Smooth muscle cell of the brain vasculature (primary cell): ENCODE results near the gene GABRR2.
"Not testable (repeated sequence)": the region's sequence is repeated elsewhere in the genome, so short reads cannot be mapped to it uniquely, and the experiment has no call there.

Experiments
- DNase-seq: peaks from one replicate; pipeline ENCODE4 v3.0.0-alpha.2; 2012; ENCODE audit warnings: low read depth, low spot score

The GABRR2 gene

GRCh38 chr6:89258912-89259311 lies 56.2 kb downstream of the GABRR2 start:
- no peak for DNase-seq

- no peak for DNase-seq
These were observed 57.3 kb downstream of the GABRR2 start for GRCh38 chr6:89257781-89258180.

GRCh38 chr6:89257346-89257745 lies 57.8 kb downstream of the GABRR2 start:
- DNase-seq, result no peak

GRCh38 chr6:89255417-89255816 lies 59.7 kb downstream of the GABRR2 start:
- no peak for DNase-seq

GRCh38 chr6:89254569-89254968 lies 60.5 kb downstream of the GABRR2 start:
- no peak for DNase-seq

GRCh38 chr6:89252907-89253306 lies 62.2 kb downstream of the GABRR2 start:
- no peak for DNase-seq

- DNase-seq, result no peak
These were observed 63.1 kb downstream of the GABRR2 start for GRCh38 chr6:89251976-89252375.

GRCh38 chr6:89251170-89251569 lies 63.9 kb downstream of the GABRR2 start:
- DNase-seq, result no peak

GRCh38 chr6:89250239-89250638 lies 64.9 kb downstream of the GABRR2 start:
- no peak for DNase-seq

GRCh38 chr6:89244241-89244985 lies 70.7 kb downstream of the GABRR2 start:
- DNase-seq, result no peak

GRCh38 chr6:89243331-89243629 lies 71.8 kb downstream of the GABRR2 start:
- DNase-seq, result no peak

GRCh38 chr6:89242574-89243330 lies 72.3 kb downstream of the GABRR2 start:
- peak; percentile 33 for DNase-seq

- DNase-seq, result no peak
These were observed 75.8 kb downstream of the GABRR2 start for GRCh38 chr6:89239338-89239737.

GRCh38 chr6:89237158-89237557 lies 77.9 kb downstream of the GABRR2 start:
- DNase-seq, result no peak

- not testable (repeated sequence) for DNase-seq
These were observed 81.5 kb downstream of the GABRR2 start for GRCh38 chr6:89233605-89234004.

- DNase-seq, result no peak
These were observed 92.4 kb downstream of the GABRR2 start for GRCh38 chr6:89222712-89223039.

GRCh38 chr6:89221971-89222711 lies 93.0 kb downstream of the GABRR2 start:
- no peak for DNase-seq

GRCh38 chr6:89221129-89221528 lies 94.0 kb downstream of the GABRR2 start:
- DNase-seq, result no peak

- no peak for DNase-seq
These were observed 97.7 kb downstream of the GABRR2 start, which contains the start of gene GABRR1 for GRCh38 chr6:89217299-89217910. Gene GABRR1, minus strand, starts transcription at chr6:89217358. Its CDS starts 36 bp downstream, at chr6:89217322.

GRCh38 chr6:89216411-89216810 lies 98.7 kb downstream of the GABRR2 start:
- no peak for DNase-seq

GRCh38 chr6:89215391-89215790 lies 99.7 kb downstream of the GABRR2 start:
- no peak for DNase-seq

- no peak for DNase-seq
These were observed 100.9 kb downstream of the GABRR2 start for GRCh38 chr6:89214197-89214596.
